IMR-90 (cell line): ENCODE data around the gene RUNX1. TPM values are rescaled to one million over a fixed set of nuclear protein-coding genes. Genes with fewer than 3 reads are reported as not detected.

ENCODE experiments used
- ATAC-seq: fragments of 200-7000 bp; cut with Tn5 transposase; 2 replicates; pipeline ENCODE4 v1.9.1; 2020; ENCODE audit warnings: low read depth, mild to moderate bottlenecking, moderate library complexity
- BruUV-seq: library from RNA; stranded (reverse); fragments of 400-500 nt; replicated peaks from 2 replicates; lab custom pipeline; 2021; lab: Mats Ljungman, UMichigan
- CTCF ChIA-PET: fragments of 300-600 bp; formaldehyde crosslinking; extraction: SDS; loops from one replicate; lab custom pipeline; 2021; ENCODE audit warnings: antibody characterized with exemption; lab: Yijun Ruan, JAX
- POLR2A ChIA-PET: fragments of 300-600 bp; sonication (Branson Sonifier 250); formaldehyde crosslinking; loops from one replicate; lab custom pipeline; 2022; ENCODE audit warnings: antibody characterized with exemption; ENCODE audit not compliant: unreplicated experiment; lab: Charles Lee
- DNase-seq: peaks from one replicate; pipeline ENCODE4 v3.0.0; 2013
- H2AFZ ChIP-seq: replicated peaks from 2 replicates; pipeline ENCODE3; 2013; ENCODE audit warnings: low read length, mild to moderate bottlenecking; ENCODE audit not compliant: poor library complexity
- H2AK5ac ChIP-seq: 2 replicates; pipeline ENCODE4 v1.6.1; 2013; ENCODE audit warnings: low read depth, low read length, inconsistent platforms
- H2AK9ac ChIP-seq: replicated peaks from 2 replicates; pipeline ENCODE3; 2013; ENCODE audit warnings: mild to moderate bottlenecking, low read depth, low read length, moderate library complexity; ENCODE audit not compliant: poor library complexity
- H2BK120ac ChIP-seq: 2 replicates; pipeline ENCODE4 v1.6.1; 2013; ENCODE audit warnings: low read depth, low read length, inconsistent platforms
- H2BK15ac ChIP-seq: 3 replicates; pipeline ENCODE4 v1.6.1; 2013; ENCODE audit warnings: low read depth, low read length, inconsistent platforms
- H2BK20ac ChIP-seq: 2 replicates; pipeline ENCODE4 v1.6.1; 2013; ENCODE audit warnings: low read depth, mild to moderate bottlenecking, inconsistent platforms, low read length, moderate library complexity
- H2BK5ac ChIP-seq: 2 replicates; pipeline ENCODE4 v1.6.1; 2013; ENCODE audit warnings: mild to moderate bottlenecking, low read depth, low read length, inconsistent platforms; ENCODE audit not compliant: poor library complexity, severe bottlenecking
- H3K14ac ChIP-seq: replicated peaks from 2 replicates; pipeline ENCODE4 v1.6.1; 2013; ENCODE audit warnings: low read depth, low read length, inconsistent platforms
- H3K18ac ChIP-seq: 2 replicates; pipeline ENCODE4 v1.6.1; 2013; ENCODE audit warnings: low read depth, low read length, control low read depth
- H3K23ac ChIP-seq: 2 replicates; pipeline ENCODE4 v1.6.1; 2013; ENCODE audit warnings: low read depth, low read length, inconsistent platforms
- H3K27ac ChIP-seq: 2 replicates; pipeline ENCODE4 v1.5.1; 2013; ENCODE audit warnings: mild to moderate bottlenecking, control low read depth, low read length; ENCODE audit not compliant: insufficient read depth
- H3K27me3 ChIP-seq: 2 replicates; pipeline ENCODE4 v1.6.1; 2013; ENCODE audit warnings: low read length; ENCODE audit not compliant: control insufficient read depth, insufficient read depth
- H3K36me3 ChIP-seq: 2 replicates; pipeline ENCODE4 v1.6.1; 2013; ENCODE audit warnings: low read length, mixed read lengths; ENCODE audit not compliant: control insufficient read depth, insufficient read depth
- H3K4ac ChIP-seq: 2 replicates; pipeline ENCODE4 v1.6.1; 2013; ENCODE audit warnings: low read depth, low read length, inconsistent platforms
- H3K4me1 ChIP-seq: 2 replicates; pipeline ENCODE4 v1.6.1; 2013; ENCODE audit warnings: low read length, mixed read lengths; ENCODE audit not compliant: control insufficient read depth, insufficient read depth
- H3K4me2 ChIP-seq: 2 replicates; pipeline ENCODE4 v1.6.1; 2013; ENCODE audit warnings: low read depth, mild to moderate bottlenecking, control low read depth, low read length, moderate library complexity
- H3K4me3 ChIP-seq: 2 replicates; pipeline ENCODE4 v1.5.1; 2013; ENCODE audit warnings: low read depth, mild to moderate bottlenecking, control low read depth, low read length, moderate library complexity; ENCODE audit not compliant: insufficient read depth
- H3K56ac ChIP-seq: 2 replicates; pipeline ENCODE4 v1.6.1; 2013; ENCODE audit warnings: low read length, inconsistent platforms; ENCODE audit not compliant: insufficient read depth; ENCODE audit errors: extremely low read depth
- H3K79me1 ChIP-seq, 2 experiments: 2 replicates each; pipeline ENCODE4 v1.6.1; 2013; ENCODE audit warnings: low read length in 2 of 2, inconsistent platforms in 1 of 2, low read depth in 1 of 2
- H3K9ac ChIP-seq: 2 replicates; pipeline ENCODE4 v1.6.1; 2013; ENCODE audit warnings: low read depth, low read length, control low read depth
- H3K9me1 ChIP-seq: 2 replicates; pipeline ENCODE4 v1.6.1; 2013; ENCODE audit warnings: low read length, inconsistent platforms; ENCODE audit not compliant: insufficient read depth
- H3K9me3 ChIP-seq: 2 replicates; pipeline ENCODE4 v1.6.1; 2013; ENCODE audit warnings: low read length; ENCODE audit not compliant: control insufficient read depth, insufficient read depth
- H4K20me1 ChIP-seq: 2 replicates; pipeline ENCODE4 v1.6.1; 2013; ENCODE audit warnings: low read length, inconsistent platforms; ENCODE audit not compliant: insufficient read depth
- H4K5ac ChIP-seq: 2 replicates; pipeline ENCODE4 v1.6.1; 2013; ENCODE audit warnings: mild to moderate bottlenecking, low read depth, low read length, control low read depth
- H4K8ac ChIP-seq, 2 experiments: 2 replicates each; pipeline ENCODE4 v1.6.1; 2013; ENCODE audit warnings: low read depth in 2 of 2, low read length in 2 of 2, control low read depth in 1 of 2, inconsistent platforms in 1 of 2
- H4K91ac ChIP-seq: 2 replicates; pipeline ENCODE4 v1.6.1; 2013; ENCODE audit warnings: low read depth, low read length, inconsistent platforms; ENCODE audit not compliant: insufficient read depth
- CHD1 ChIP-seq: IDR thresholded peaks from 2 replicates; pipeline ENCODE4 v1.6.1; 2012; ENCODE audit warnings: low read depth, low read length, improper control_type of control experiment
- CTCF ChIP-seq: conservative IDR thresholded peaks from 2 replicates; pipeline ENCODE4 v1.5.1; 2012; ENCODE audit warnings: mild to moderate bottlenecking, low read depth, low read length, improper control_type of control experiment
- MAFK ChIP-seq: IDR thresholded peaks from 2 replicates; pipeline ENCODE4 v1.6.1; 2012; ENCODE audit warnings: low read depth, low read length, improper control_type of control experiment
- MAZ ChIP-seq: IDR thresholded peaks from 2 replicates; pipeline ENCODE4 v1.6.1; 2012; ENCODE audit warnings: low read depth, mild to moderate bottlenecking, low read length, improper control_type of control experiment, moderate library complexity, borderline replicate concordance
- MXI1 ChIP-seq: IDR thresholded peaks from 2 replicates; pipeline ENCODE4 v1.6.1; 2012; ENCODE audit warnings: low read depth, mild to moderate bottlenecking, low read length, moderate library complexity, borderline replicate concordance
- NFE2L2 ChIP-seq: fragments of 150-350 bp; IDR thresholded peaks from 2 replicates; pipeline ENCODE4 v1.6.1; 2016; ENCODE audit warnings: low read depth, mild to moderate bottlenecking, low read length
- POLR2A ChIP-seq: IDR thresholded peaks from 2 replicates; pipeline ENCODE4 v1.6.1; 2012; ENCODE audit warnings: mild to moderate bottlenecking, low read depth, low read length
- RCOR1 ChIP-seq: IDR thresholded peaks from 2 replicates; pipeline ENCODE4 v1.6.1; 2012; ENCODE audit warnings: mild to moderate bottlenecking, low read length, improper control_type of control experiment; ENCODE audit not compliant: insufficient replicate concordance
- RFX5 ChIP-seq: IDR thresholded peaks from 2 replicates; pipeline ENCODE4 v1.8.0; 2012; ENCODE audit warnings: low read depth, mild to moderate bottlenecking, low read length, moderate library complexity
- WGBS, 2 experiments: methylation state at CpG; one replicate each; pipeline versions ENCODE4 v1.1.5 to v1.1.7; 2013; ENCODE audit warnings: missing lambda C conversion rate in 2 of 2; ENCODE audit not compliant: insufficient read length in 1 of 2; ENCODE audit errors: extremely low coverage in 2 of 2; 5-methylcytosine and 5-hydroxymethylcytosine counted together
- dilution Hi-C: fragments of 300-500 bp; cut with HindIII; formaldehyde crosslinking; loops from one replicate; pipeline ENCODE4 v1.14.3; 2018; ENCODE audit warnings: low sequenced_read_pairs; ENCODE audit not compliant: unreplicated experiment
- in situ Hi-C: fragments of 300-500 bp; cut with MboI; formaldehyde crosslinking; loops from 3 replicates; pipeline ENCODE4 v1.14.3; 2019; ENCODE audit warnings: low sequenced_read_pairs, inconsistent platforms, mixed read lengths
- intact Hi-C: fragments of 100-400 bp; cut with micrococcal nuclease; formaldehyde crosslinking; loops from 2 replicates; pipeline ENCODE4 v1.10.0; 2022
- polyA plus RNA-seq, 3 experiments: library from polyadenylated mRNA; depleted of rRNA; stranded (reverse); fragments of >200 nt; gene quantifications; 2 replicates each; pipeline ENCODE4 v1.2.3, GENCODE V29; 2012; ENCODE audit warnings: low replicate concordance in 1 of 3
- total RNA-seq: library from RNA; depleted of rRNA; stranded (reverse); fragments of >200 nt; gene quantifications from 2 replicates; pipeline ENCODE4 v1.2.3, GENCODE V29; 2012

Gene RUNX1
- total and polyA plus RNA-seq, 2 of the 4 experiments (the other 2 are of a cell fraction), result 34.5 to 56.5 TPM

GRCh38 chr21:34880401-34880800 is 168.7 kb downstream of the RUNX1 start:
- Histone ChIP-seq H2BK5ac (peak overlapping the region; percentile 97), H4K20me1 (peaks cover 59% of the 10 kb centered on the region), H4K91ac (peak overlapping the region; percentile 63), H2AK9ac (no peak overlapping the region), H2BK120ac (peak overlapping the region; percentile 60), H3K9me3 (no peaks in the 10 kb centered on the region), H4K5ac (peak overlapping the region; percentile 1; the same call in 1 of the 2 replicates), H3K36me3 (peaks cover 32% of the 10 kb centered on the region), H3K9ac (peak overlapping the region; percentile 21; the same call in 1 of the 2 replicates), H2AK5ac (peak overlapping the region; percentile 41; the same call in 1 of the 2 replicates), H3K14ac (peak overlapping the region; percentile 70), H3K79me1 (peaks cover 3 to 35% of the 10 kb centered on the region in 2 experiments; a peak in 3 of 4 replicates), H3K27ac (peak overlapping the region; percentile 24; the same call in 1 of the 2 replicates), H4K8ac (peak overlapping the region; percentile 27 to 64; a peak in 2 of 4 replicates), H3K27me3 (no peaks in the 10 kb centered on the region), H3K4ac (peak overlapping the region; percentile 58), H2BK15ac (peak overlapping the region; percentile 69; the same call in 2 of the 3 replicates), H3K9me1 (peaks cover 19% of the 10 kb centered on the region), H3K18ac (peak overlapping the region; percentile 32; the same call in 1 of the 2 replicates), H3K4me3 (no peak overlapping the region), H2AFZ (no peak overlapping the region), H3K4me1 (peaks cover 17% of the 10 kb centered on the region), H3K4me2 (peak overlapping the region; percentile 3; the same call in 1 of the 2 replicates), H2BK20ac (peak overlapping the region; percentile 33; the same call in 1 of the 2 replicates), H3K23ac (peak overlapping the region; percentile 19; the same call in 1 of the 2 replicates), H3K56ac (peak overlapping the region; percentile 59; the same call in 1 of the 2 replicates)
- TF ChIP-seq CTCF (no peak), CHD1 (no peak), POLR2A (no peak), MXI1 (no peak), RCOR1 (no peak), NFE2L2 (no peak), MAZ (no peak), MAFK (no peak), RFX5 (no peak)
- in situ Hi-C loops (loop anchor here (10.0 kb wide), 1 partner anchor 1054 kb away; no protein-coding TSS in a partner anchor), dilution Hi-C loops (no loop called here), intact Hi-C loops (loop anchor here (5.0 kb wide), 1 partner anchor 68 kb away; no protein-coding TSS in a partner anchor)
- BruUV-seq, result no TSS peak
- ATAC-seq (no peak), DNase-seq (no peak)
- CTCF ChIA-PET, result no interaction called here
- 100% methylated on average over 1 of the region's 7 CpGs; no CpG with 5 or more reads in 1 of the 2 experiments for WGBS, 2 experiments
- POLR2A ChIA-PET, result no interaction called here
